HG03066 (cell line): ENCODE measurements around the gene BLTP2.

Experiments used
- ATAC-seq: cut with Tn5 transposase; IDR thresholded peaks from one replicate; pipeline ENCODE4 v1.9.1; 2021; ENCODE audit warnings: low read depth; ENCODE audit not compliant: unreplicated experiment

BLTP2 gene

GRCh38 chr17:28599311-28600184 is 45.4 kb downstream of the BLTP2 start:
- ATAC-seq: peak; percentile 41

GRCh38 chr17:28598799-28599310 is 46.1 kb downstream of the BLTP2 start, which contains the start of gene SPAG5:
Gene SPAG5 (minus strand): TSS chr17:28599025. CDS start chr17:28598946, 79 bp downstream.
- peak; percentile 71 for ATAC-seq

GRCh38 chr17:28598389-28598788 is 46.6 kb downstream of the BLTP2 start:
- no peak for ATAC-seq

GRCh38 chr17:28597606-28598383 is 47.2 kb downstream of the BLTP2 start:
- no peak for ATAC-seq
